Left lung (tissue), 10 donors: ENCODE results near the gene CALR. TPM values are rescaled to one million over a fixed set of nuclear protein-coding genes. Genes with fewer than 3 reads are reported as not detected.

Experiments used
- ATAC-seq: fragments of 200-7000 bp; cut with Tn5 transposase; one replicate; pipeline ENCODE4 v1.9.1; 2020; ENCODE audit warnings: moderate library complexity
- DNase-seq, 4 donors: peaks; one replicate each; pipeline ENCODE4 v3.0.0-alpha.2; 2013 to 2020
- H3K27ac ChIP-seq, 2 donors: fragments of 200-600 bp; sonication (generic) in 1 of 2; one replicate each; pipeline versions ENCODE4 v1.5.0 to v1.8.0; 2020 to 2021
- H3K27me3 ChIP-seq, 2 donors: fragments of 200-600 bp; sonication (generic) in 1 of 2; one replicate each; pipeline versions ENCODE4 v1.5.0 to v1.8.0; 2020 to 2021
- H3K36me3 ChIP-seq, 2 donors: fragments of 200-600 bp; sonication (generic) in 1 of 2; one replicate each; pipeline versions ENCODE4 v1.5.0 to v1.8.0; 2020 to 2021
- H3K4me1 ChIP-seq, 2 donors: fragments of 200-600 bp; one replicate each; pipeline ENCODE4 v1.8.0; 2021
- H3K4me3 ChIP-seq, 2 donors: fragments of 200-600 bp; sonication (generic) in 1 of 2; one replicate each; pipeline versions ENCODE4 v1.5.0 to v1.8.0; 2020 to 2021; ENCODE audit warnings: mild to moderate bottlenecking in 1 of 2
- H3K9me3 ChIP-seq, 2 donors: fragments of 200-600 bp; sonication (generic) in 1 of 2; one replicate each; pipeline versions ENCODE4 v1.5.0 to v1.8.0; 2020 to 2021
- CTCF ChIP-seq, 2 donors: fragments of 200-600 bp; sonication (generic) in 1 of 2; IDR thresholded peaks; one replicate each; pipeline versions ENCODE4 v1.5.0 to v1.8.0; 2021; ENCODE audit warnings: antibody characterized with exemption in 2 of 2
- intact Hi-C, 2 donors: fragments of 100-400 bp; cut with DNase I; formaldehyde crosslinking; loops; one replicate each; pipeline versions ENCODE4 v1.11.2 to v1.14.2; 2022
- polyA plus RNA-seq, 6 donors: library from polyadenylated mRNA; unstranded; fragments of 120-200 nt; gene quantifications; one replicate each; pipeline ENCODE4 v1.2.1, GENCODE V29; 2013; ENCODE audit not compliant: insufficient read length in 6 of 6
- total RNA-seq, 2 donors: library from RNA; stranded (reverse); fragmentation: NEBNext Ultra II Directional; extraction: Animal tissue kit (Norgen Biotek cat#: 25700); gene quantifications; one replicate each; pipeline ENCODE4 v1.2.1, GENCODE V29; 2021
- donor health status: DM: no; HTN: yes; CAD: no.
- donor health status: DM: no; HTN: no; CAD: no.

The CALR gene
- total and polyA plus RNA-seq, 8 donors: 654 to 1,778 (median 814) TPM

DNA sequence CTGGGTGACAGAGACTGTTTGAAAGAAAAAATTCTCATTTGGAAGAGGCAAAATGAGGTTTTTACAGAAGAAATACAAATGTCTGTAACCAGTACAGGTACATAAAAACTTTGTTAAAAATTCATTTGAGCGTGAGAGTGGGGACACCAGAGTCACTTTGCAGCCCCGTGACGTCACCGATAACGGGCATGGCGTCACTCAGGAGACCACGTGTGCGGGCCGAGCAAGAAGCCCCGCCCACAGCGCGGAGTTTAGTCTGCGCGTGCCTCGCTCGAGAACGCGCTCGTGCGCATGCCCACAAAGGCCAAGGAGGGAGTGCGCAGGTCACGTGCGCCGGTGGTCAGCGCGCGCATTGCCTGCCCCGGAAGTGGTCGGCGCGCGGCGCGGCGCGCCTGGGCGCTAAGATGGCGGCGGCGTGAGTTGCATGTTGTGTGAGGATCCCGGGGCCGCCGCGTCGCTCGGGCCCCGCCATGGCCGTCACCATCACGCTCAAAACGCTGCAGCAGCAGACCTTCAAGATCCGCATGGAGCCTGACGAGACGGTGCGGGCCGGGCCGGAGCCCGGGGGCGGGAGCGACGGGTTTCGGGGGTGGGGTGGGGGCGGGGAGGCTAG is 7.2 kb downstream of the CALR start, which contains the start of gene RAD23A:
Gene RAD23A, plus strand, starts transcription at position 384 of the 613 bp plus-strand sequence. Its CDS starts 87 bp downstream, at position 471.
- H3K9me3 ChIP-seq: no peaks in the 10 kb centered on the region
- peaks cover 16 to 88% of the 10 kb centered on the region in 2 donors for H3K4me1 ChIP-seq
- no peaks in the 10 kb centered on the region for H3K27me3 ChIP-seq
- H3K36me3 ChIP-seq: peaks cover 0 to 77% of the 10 kb centered on the region in 2 donors
- peak within 1 kb of the TSS; percentile 85 to 93 for H3K4me3 ChIP-seq
- TF ChIP-seq CTCF (IDR thresholded peaks at IDR 0.05): peak in 1 of 2 donors; percentile 20
- H3K27ac ChIP-seq: peak within 1 kb of the TSS; percentile 90 to 94
- DNase-seq: peak; percentile 97 to 99 (median 98)
- ATAC-seq: peak; percentile 91
- intact Hi-C loops: no loop called here

DNA sequence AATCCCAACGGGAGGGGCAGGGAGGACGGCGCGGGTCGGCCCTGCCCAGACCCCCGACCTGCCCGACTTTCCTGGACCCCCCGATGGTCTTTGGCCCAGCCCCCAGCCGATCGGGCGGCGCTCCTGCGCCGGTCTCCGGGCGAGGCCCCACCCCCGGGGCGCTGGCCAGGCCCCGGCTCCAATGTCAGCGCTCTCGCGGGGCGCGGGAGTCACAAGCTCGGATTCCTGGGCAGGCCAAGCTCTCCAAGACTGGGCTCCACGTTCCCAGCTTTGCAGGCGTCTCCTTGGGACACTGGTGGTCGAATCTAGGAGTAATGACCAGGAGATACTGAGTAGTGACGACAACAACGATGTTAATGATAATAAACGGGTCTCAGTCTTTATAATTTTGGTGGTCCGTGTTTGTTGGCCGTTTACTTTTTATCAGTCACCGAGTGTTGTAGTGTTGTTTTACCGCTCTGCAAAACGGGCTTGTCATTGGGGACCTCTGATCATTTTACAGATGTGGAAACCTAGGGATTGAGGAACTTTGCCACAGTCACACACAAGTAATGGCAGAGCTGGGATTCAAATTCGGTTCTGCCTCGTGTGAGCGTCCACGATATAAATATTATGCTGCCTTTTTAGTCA is 7.8 kb downstream of the CALR start:
- TF ChIP-seq CTCF (IDR thresholded peaks at IDR 0.05): no peak
- intact Hi-C loops: no loop called here
- no peaks in the 10 kb centered on the region for H3K27me3 ChIP-seq
- no peaks in the 10 kb centered on the region for H3K9me3 ChIP-seq
- H3K27ac ChIP-seq: peak overlapping the region; percentile 90 to 94
- peaks cover 0 to 77% of the 10 kb centered on the region in 2 donors for H3K36me3 ChIP-seq
- peak; percentile 89 for ATAC-seq
- H3K4me1 ChIP-seq: peaks cover 10 to 88% of the 10 kb centered on the region in 2 donors
- peak; percentile 36 to 92 (median 78) for DNase-seq
- H3K4me3 ChIP-seq: peak overlapping the region; percentile 85 to 93

DNA sequence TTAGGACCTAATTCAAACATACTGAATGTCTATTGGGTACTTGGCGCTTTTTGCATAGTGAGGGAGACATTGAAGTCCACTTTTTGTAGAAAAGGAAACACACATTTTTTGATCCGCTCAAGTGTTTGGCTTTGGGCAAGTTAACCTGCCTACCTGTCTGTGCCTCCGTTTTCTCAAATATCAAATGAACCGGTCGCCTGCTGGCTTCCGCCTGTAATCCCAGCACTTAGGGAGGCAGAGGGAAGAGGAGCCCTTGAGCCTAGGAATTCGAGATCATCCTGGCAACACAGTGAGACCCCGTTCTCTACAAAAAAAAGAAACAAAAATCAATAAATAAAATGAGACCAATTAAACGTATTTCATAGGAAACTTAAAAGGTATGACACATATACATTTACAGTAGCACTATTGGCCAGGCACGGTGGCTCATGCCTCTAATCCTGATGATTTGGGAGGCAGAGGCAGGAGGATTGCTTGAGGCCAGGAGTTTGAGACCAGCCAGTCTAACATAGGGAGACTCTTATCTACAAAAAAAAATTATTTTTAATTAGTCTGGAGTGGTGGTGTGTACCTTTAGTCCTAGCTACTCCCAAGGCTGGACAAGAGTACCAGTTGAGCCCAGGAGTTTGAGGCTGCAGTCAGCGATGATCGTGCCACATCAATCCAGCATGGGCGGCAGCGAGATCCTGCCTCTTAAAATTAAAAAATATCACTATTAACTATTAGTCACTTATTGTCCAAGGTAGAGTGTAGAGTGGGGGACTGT is 8.5 kb downstream of the CALR start:
- intact Hi-C loops: no loop called here
- no peak for DNase-seq
- Histone ChIP-seq H3K4me1 (peaks cover 5 to 87% of the 10 kb centered on the region in 2 donors), H3K9me3 (no peaks in the 10 kb centered on the region), H3K4me3 (peak overlapping the region; percentile 85 to 93), H3K27ac (peak overlapping the region; percentile 90 to 94), H3K36me3 (peaks cover 0 to 77% of the 10 kb centered on the region in 2 donors), H3K27me3 (no peaks in the 10 kb centered on the region)
- ATAC-seq: no peak
- no peak for TF ChIP-seq CTCF (IDR thresholded peaks at IDR 0.05)

DNA sequence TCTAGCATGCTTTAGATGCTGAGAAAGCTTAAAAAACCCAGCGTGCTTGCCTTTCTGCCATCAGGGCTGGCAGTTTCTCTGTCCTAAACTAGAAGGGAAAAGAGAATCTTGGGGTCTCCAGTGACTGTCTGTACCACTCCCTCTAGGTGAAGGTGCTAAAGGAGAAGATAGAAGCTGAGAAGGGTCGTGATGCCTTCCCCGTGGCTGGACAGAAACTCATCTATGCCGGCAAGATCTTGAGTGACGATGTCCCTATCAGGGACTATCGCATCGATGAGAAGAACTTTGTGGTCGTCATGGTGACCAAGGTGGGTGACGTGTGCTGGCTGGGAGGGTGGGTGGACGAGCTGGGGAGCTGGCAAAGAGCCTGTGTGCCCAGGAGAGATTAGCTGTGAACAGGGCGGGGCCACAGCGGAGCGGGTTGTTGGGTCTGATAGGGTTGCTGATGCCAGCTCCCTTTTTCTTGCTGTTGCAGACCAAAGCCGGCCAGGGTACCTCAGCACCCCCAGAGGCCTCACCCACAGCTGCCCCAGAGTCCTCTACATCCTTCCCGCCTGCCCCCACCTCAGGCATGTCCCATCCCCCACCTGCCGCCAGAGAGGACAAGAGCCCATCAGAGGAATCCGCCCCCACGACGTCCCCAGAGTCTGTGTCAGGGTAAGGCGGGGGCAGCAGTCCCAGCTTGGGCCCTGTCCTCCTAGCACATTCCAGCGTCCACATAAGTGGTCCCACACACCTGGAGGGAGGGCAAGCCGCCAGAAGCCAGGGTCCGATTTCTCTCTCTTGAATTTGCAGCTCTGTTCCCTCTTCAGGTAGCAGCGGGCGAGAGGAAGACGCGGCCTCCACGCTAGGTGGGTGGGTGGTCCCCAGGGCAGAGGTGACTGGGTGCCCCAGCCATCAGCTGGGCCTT is 9.5 kb downstream of the CALR start:
- no peaks in the 10 kb centered on the region for H3K9me3 ChIP-seq
- no peaks in the 10 kb centered on the region for H3K27me3 ChIP-seq
- H3K27ac ChIP-seq: peak overlapping the region in 1 of 2 donors; percentile 94
- no peak for TF ChIP-seq CTCF (IDR thresholded peaks at IDR 0.05)
- peaks cover 5 to 87% of the 10 kb centered on the region in 2 donors for H3K4me1 ChIP-seq
- H3K4me3 ChIP-seq: peak overlapping the region in 1 of 2 donors; percentile 93
- ATAC-seq (no peak), DNase-seq (peak in 1 of 4 donors; percentile 73)
- intact Hi-C loops: no loop called here
- peaks cover 0 to 77% of the 10 kb centered on the region in 2 donors for H3K36me3 ChIP-seq
